Spinal cord (tissue), 10 donors: ENCODE data around the gene JMJD8. TPM values are rescaled to one million over a fixed set of nuclear protein-coding genes. Genes with fewer than 3 reads are reported as not detected.
A peak's percentile ranks its signal among the peaks of the same experiment; 100 is the strongest.

Experiments used
- DNase-seq, 6 donors: peaks; one replicate each; pipeline versions ENCODE4 v3.0.0 to v3.0.0-alpha.2; 2013 to 2015; ENCODE audit warnings: low spot score in 6 of 6, low read depth in 4 of 6
- H3K27ac ChIP-seq: one replicate; pipeline ENCODE4 v1.5.1; 2013; ENCODE audit warnings: low read depth, low read length, control low read depth
- H3K27me3 ChIP-seq: one replicate; pipeline ENCODE4 v1.6.1; 2013; ENCODE audit warnings: low read length; ENCODE audit not compliant: control insufficient read depth, insufficient read depth
- H3K36me3 ChIP-seq: one replicate; pipeline ENCODE4 v1.6.1; 2013; ENCODE audit warnings: low read length; ENCODE audit not compliant: control insufficient read depth, insufficient read depth
- H3K4me1 ChIP-seq: one replicate; pipeline ENCODE4 v1.6.1; 2013; ENCODE audit warnings: low read length; ENCODE audit not compliant: control insufficient read depth, insufficient read depth
- H3K4me3 ChIP-seq: one replicate; pipeline ENCODE4 v1.5.1; 2013; ENCODE audit warnings: low read depth, low read length, control low read depth
- H3K9me3 ChIP-seq: one replicate; pipeline ENCODE4 v1.6.1; 2013; ENCODE audit warnings: low read length; ENCODE audit not compliant: control insufficient read depth, insufficient read depth
- WGBS: methylation state at CpG from one replicate; pipeline ENCODE4 v1.1.5; 2013; ENCODE audit warnings: missing lambda C conversion rate; ENCODE audit not compliant: insufficient coverage; 5-methylcytosine and 5-hydroxymethylcytosine counted together
- polyA plus RNA-seq, 2 donors: library from polyadenylated mRNA; unstranded; fragments of 120-200 nt; gene quantifications; one replicate each; pipeline ENCODE4 v1.2.1, GENCODE V29; 2013; ENCODE audit not compliant: insufficient read length in 2 of 2
- total RNA-seq, 2 donors: library from RNA; depleted of rRNA in 1 of 2; stranded (reverse); fragments of 120-200 nt in 1 of 2; fragments of >200 nt in 1 of 2; gene quantifications; one replicate each; pipeline versions ENCODE4 v1.2.3 to v1.2.4, GENCODE V29; 2013 to 2014
- donor health status: healthy.

The JMJD8 gene
- total and polyA plus RNA-seq, 4 donors = 24.3 to 71.9 (median 52.7) TPM

- no peak overlapping the region for H3K27ac ChIP-seq
Observed at GRCh38 chr16:654034-654433, 30.1 kb downstream of the JMJD8 start.

DNA sequence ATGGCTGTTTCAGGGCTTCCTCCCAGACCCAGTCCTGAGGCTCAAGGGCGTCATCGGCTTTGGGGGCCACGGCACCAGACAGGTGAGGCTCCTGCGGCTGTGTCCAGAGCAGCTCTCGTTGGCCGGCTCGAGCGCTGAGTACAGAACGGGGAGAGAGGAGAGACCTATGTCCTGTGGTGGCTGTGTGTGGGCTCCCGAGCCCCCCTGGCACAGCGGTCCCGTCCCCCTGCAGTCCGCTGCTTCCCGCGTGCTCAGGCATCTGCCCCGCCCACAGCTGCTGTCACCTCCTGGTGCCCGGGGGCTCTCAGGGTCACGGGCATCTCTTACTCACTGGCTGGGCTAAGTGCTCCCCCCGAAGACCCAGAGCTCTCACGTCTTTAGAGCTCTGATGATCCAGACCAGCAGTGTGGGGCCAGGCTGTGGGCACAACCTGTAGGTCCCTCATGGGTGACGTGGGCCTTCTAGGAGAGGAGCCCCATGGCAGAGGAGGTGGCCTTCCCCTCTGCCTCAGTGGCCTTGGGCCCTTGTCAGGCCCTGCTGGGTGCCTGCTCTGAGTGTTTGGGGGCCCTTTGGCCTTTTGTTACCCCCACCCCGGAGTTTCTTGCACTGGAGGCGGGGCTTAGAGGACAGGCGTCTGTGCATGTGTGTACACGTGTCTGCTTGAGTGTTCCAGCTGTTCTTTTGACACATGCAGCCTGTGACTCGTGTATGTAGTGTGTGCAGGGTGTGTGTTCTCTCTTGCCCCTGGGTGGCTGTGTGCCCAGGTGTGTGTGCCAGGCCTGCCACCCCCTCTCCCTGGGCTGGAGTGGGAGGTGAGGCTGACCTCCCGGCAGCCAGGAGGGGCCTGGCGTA is 31.5 kb downstream of the JMJD8 start:
- WGBS = 86% methylated on average over 28 of the region's 28 CpGs
- Histone ChIP-seq H3K36me3 (peaks cover 85% of the 10 kb centered on the region), H3K4me3 (no peak overlapping the region), H3K27ac (no peak overlapping the region), H3K9me3 (no peaks in the 10 kb centered on the region), H3K4me1 (peaks cover 23% of the 10 kb centered on the region), H3K27me3 (no peaks in the 10 kb centered on the region)
- DNase-seq = no peak

More at GRCh38 chr16:654034-654433, 30.1 kb downstream of the JMJD8 start:
- no peak for DNase-seq
- peaks cover 11% of the 10 kb centered on the region for H3K4me1 ChIP-seq
- H3K4me3 ChIP-seq = no peak overlapping the region
- peaks cover 90% of the 10 kb centered on the region for H3K36me3 ChIP-seq
- WGBS = 93% methylated on average over 11 of the region's 12 CpGs
- no peaks in the 10 kb centered on the region for H3K9me3 ChIP-seq
- no peaks in the 10 kb centered on the region for H3K27me3 ChIP-seq

DNA sequence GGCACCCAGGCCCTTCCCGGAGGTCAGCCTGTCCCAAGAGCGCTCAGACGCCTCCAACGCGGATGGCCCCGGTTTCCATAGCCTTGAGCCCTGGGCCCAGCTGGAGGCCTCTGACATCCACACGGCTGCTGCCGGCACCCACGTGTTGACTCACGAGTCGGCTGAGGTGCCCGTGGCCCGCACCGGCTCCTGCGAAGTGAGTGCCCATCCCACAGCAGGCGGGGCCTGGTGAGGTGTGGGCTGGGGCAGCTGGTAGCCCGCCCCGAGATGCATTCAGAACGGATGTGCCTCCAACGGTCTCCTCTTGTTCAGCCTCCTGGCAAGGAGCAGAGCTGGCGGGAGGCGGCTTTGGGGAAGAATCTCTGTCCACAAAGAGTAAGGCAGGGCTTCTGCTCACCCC is 32.3 kb downstream of the JMJD8 start:
- H3K27ac ChIP-seq = no peak overlapping the region
- DNase-seq = no peak

GRCh38 chr16:649631-650030 is 34.5 kb downstream of the JMJD8 start:
- DNase-seq = no peak
- H3K9me3 ChIP-seq = no peaks in the 10 kb centered on the region
- no peaks in the 10 kb centered on the region for H3K27me3 ChIP-seq
- peaks cover 82% of the 10 kb centered on the region for H3K36me3 ChIP-seq
- no peak overlapping the region for H3K27ac ChIP-seq
- peak overlapping the region; percentile 66 for H3K4me3 ChIP-seq
- H3K4me1 ChIP-seq = peaks cover 37% of the 10 kb centered on the region
- whole genome bisulfite sequencing = 2% methylated on average over 44 of the region's 44 CpGs

More for the DNA sequence above, 32.3 kb downstream of the JMJD8 start:
- H3K36me3 ChIP-seq = peaks cover 85% of the 10 kb centered on the region
- no peaks in the 10 kb centered on the region for H3K9me3 ChIP-seq
- H3K4me1 ChIP-seq = peaks cover 30% of the 10 kb centered on the region
- no peak overlapping the region for H3K4me3 ChIP-seq
- WGBS = 93% methylated on average over 22 of the region's 22 CpGs
- no peaks in the 10 kb centered on the region for H3K27me3 ChIP-seq

DNA sequence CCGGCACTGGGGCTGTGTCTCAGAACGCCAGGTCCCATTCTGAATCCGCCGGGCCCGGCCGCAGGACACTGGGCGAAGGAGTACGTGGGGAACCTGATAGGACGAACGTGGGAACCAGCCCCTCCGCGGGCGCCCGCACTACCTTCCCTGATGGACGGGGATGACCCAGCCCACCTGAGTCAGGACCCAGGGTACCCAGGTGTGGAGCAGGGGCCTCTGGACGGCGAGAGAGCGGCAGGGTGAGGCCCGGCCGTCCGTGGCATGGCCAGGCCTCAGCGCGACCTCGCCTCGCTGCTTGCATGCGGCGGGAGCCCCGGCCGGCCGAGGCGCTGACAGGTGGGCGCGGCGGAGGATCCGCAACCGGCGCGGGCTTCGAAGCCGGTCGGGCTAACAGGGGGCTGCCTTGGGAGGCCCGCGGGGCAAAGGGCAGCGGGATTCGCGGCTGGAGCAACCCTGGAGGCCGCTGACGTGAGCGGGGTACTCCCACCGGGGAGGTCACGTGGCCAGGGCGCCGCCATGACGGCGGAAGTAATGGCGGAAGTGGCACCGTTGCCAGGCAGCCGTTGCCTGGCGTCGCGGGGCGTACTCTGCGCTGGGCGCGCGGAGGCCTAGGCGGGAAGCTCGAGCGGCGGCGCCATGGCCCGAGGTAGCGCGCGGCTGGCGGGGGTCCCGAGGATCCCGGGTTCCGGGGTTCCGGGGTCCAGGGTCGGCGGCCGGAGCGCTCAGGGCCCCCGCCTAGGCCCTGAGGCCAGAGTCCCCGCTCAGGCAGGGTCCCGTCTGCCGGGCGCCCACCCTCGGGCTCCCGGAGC is 35.1 kb downstream of the JMJD8 start, which contains the start of gene WDR90:
Gene WDR90, plus strand, starts transcription at position 585 of the 809 bp plus-strand sequence. Its CDS starts 52 bp downstream, at position 637.
- H3K4me1 ChIP-seq = peaks cover 37% of the 10 kb centered on the region
- peak within 1 kb of the TSS; percentile 66 for H3K4me3 ChIP-seq
- H3K9me3 ChIP-seq = no peaks in the 10 kb centered on the region
- H3K27me3 ChIP-seq = no peaks in the 10 kb centered on the region
- WGBS = under 1% methylated on average over 90 of the region's 91 CpGs
- peak; percentile 63 to 97 (median 85) for DNase-seq
- H3K36me3 ChIP-seq = peaks cover 81% of the 10 kb centered on the region
- peak within 1 kb of the TSS; percentile 75 for H3K27ac ChIP-seq

GRCh38 chr16:648071-648780 is 35.9 kb downstream of the JMJD8 start:
- peak in 1 of 6 donors; percentile 11 for DNase-seq

GRCh38 chr16:647173-647902 is 36.8 kb downstream of the JMJD8 start:
- WGBS = 90% methylated on average over 23 of the region's 25 CpGs
- DNase-seq = no peak
- Histone ChIP-seq H3K27me3 (no peaks in the 10 kb centered on the region), H3K4me3 (no peak overlapping the region), H3K36me3 (peaks cover 68% of the 10 kb centered on the region), H3K4me1 (peaks cover 51% of the 10 kb centered on the region), H3K9me3 (no peaks in the 10 kb centered on the region), H3K27ac (no peak overlapping the region)

More at GRCh38 chr16:648071-648780, 35.9 kb downstream of the JMJD8 start:
- H3K4me1 ChIP-seq = peaks cover 42% of the 10 kb centered on the region
- H3K4me3 ChIP-seq = peak overlapping the region; percentile 66
- peak overlapping the region; percentile 75 for H3K27ac ChIP-seq
- 39% methylated on average over 22 of the region's 24 CpGs for WGBS
- H3K9me3 ChIP-seq = no peaks in the 10 kb centered on the region
- peaks cover 77% of the 10 kb centered on the region for H3K36me3 ChIP-seq
- H3K27me3 ChIP-seq = no peaks in the 10 kb centered on the region

DNA sequence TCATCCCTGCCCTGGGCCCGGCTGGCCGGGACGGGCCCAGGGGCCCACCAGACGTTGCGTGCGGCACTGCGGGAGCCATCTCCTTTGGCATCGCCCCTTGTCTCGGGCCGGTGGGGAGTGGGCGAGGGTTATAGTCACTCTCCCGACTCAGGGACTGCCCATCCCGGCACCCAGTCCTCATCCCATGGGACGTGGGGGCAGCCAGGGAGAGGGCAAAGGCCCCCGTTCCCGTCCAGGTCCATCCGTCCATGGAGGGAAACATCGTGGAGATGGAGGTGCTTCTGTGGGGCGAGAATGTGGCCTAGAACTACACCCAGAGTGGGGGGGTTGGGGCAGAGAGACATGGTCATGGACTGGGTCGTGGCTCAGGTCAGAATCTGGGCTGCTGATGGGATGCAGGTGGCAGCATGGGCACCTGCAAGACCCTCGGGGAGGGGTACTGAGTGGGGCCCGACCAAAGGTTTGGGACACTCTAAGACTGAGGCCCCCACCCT is 37.4 kb downstream of the JMJD8 start:
- Histone ChIP-seq H3K27ac (no peak overlapping the region), H3K36me3 (peaks cover 62% of the 10 kb centered on the region)
- 91% methylated on average over 21 of the region's 22 CpGs for WGBS

More for the DNA sequence above, 37.4 kb downstream of the JMJD8 start:
- no peaks in the 10 kb centered on the region for H3K27me3 ChIP-seq
- no peak overlapping the region for H3K4me3 ChIP-seq
- DNase-seq = no peak
- H3K4me1 ChIP-seq = peaks cover 51% of the 10 kb centered on the region
- H3K9me3 ChIP-seq = no peaks in the 10 kb centered on the region
